Right atrium auricular region (tissue), 2 donors: ENCODE measurements around the gene SYNDIG1. TPM values are rescaled to one million over a fixed set of nuclear protein-coding genes. Genes with fewer than 3 reads are reported as not detected.

Source experiments
- DNase-seq: peaks from one replicate; pipeline ENCODE4 v3.0.0-alpha.2; 2019; ENCODE audit warnings: low spot score
- H3K27ac ChIP-seq, 2 donors: fragments of 200-600 bp; sonication (generic); 1 replicate in 1 of 2; 2 replicates in 1 of 2; pipeline ENCODE4 v1.5.1; 2016 to 2019
- H3K27me3 ChIP-seq, 2 donors: fragments of 200-600 bp; sonication (generic); one replicate each; pipeline versions ENCODE4 v1.5.1 to v1.6.0; 2017 to 2019
- H3K36me3 ChIP-seq: fragments of 200-600 bp; sonication (generic); one replicate; pipeline ENCODE4 v1.5.1; 2016
- H3K4me1 ChIP-seq, 2 donors: fragments of 200-600 bp; sonication (generic); one replicate each; pipeline versions ENCODE4 v1.5.1 to v1.6.0; 2017 to 2019
- H3K4me3 ChIP-seq, 2 donors: fragments of 200-600 bp; sonication (generic); 1 replicate in 1 of 2; 2 replicates in 1 of 2; pipeline ENCODE4 v1.5.1; 2017 to 2019; ENCODE audit warnings: mild to moderate bottlenecking in 1 of 2, moderate library complexity in 1 of 2
- H3K9me3 ChIP-seq, 2 donors: fragments of 200-600 bp; sonication (generic); one replicate each; pipeline ENCODE4 v1.5.1; 2019
- total RNA-seq, 2 donors: library from RNA; depleted of rRNA; stranded (reverse); fragments of >200 nt; gene quantifications; one replicate each; pipeline ENCODE4 v1.1.0, GENCODE V29; 2016
- TF ChIP-seq, protein P1 (sequence below), 2 donors: fragments of 200-600 bp; sonication (generic); IDR thresholded peaks; one replicate each; pipeline ENCODE4 v1.5.1; 2019; ENCODE audit warnings: antibody characterized with exemption in 2 of 2

The SYNDIG1 gene
- total RNA-seq, 2 donors from 2014 or later = 21.7 to 38.1 TPM

DNA sequence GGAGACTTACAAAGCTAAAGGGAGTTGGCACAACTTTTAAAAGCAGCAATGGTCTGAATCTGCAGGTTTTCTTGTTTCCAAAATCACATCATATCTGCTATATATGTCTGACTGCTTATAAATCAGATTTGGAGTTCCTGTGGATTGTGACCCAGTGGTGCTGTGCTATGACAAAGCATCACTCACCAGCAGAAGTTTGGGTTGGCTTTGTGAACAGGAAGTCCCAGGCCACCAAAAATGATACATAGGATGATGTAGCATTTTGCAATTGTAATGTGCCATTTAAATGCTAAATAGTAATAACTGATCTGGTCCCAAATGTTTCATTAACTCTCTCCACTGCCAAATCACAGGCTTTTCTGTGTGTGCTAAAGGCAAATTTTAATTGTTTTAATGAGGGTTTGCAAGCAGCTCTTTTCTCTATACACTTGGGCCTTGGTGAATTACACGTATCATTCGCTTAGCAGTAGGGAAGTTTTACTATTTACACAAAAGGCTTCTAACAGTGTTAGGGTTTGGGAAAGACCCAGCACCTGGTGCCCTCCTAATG lies 60.8 kb downstream of the SYNDIG1 start:
- Histone ChIP-seq H3K36me3 (no peaks in the 10 kb centered on the region), H3K9me3 (no peaks in the 10 kb centered on the region), H3K27ac (no peak overlapping the region), H3K4me3 (no peak overlapping the region), H3K27me3 (no peaks in the 10 kb centered on the region), H3K4me1 (no peaks in the 10 kb centered on the region)
- no peak for DNase-seq
- TF ChIP-seq, protein P1, sequence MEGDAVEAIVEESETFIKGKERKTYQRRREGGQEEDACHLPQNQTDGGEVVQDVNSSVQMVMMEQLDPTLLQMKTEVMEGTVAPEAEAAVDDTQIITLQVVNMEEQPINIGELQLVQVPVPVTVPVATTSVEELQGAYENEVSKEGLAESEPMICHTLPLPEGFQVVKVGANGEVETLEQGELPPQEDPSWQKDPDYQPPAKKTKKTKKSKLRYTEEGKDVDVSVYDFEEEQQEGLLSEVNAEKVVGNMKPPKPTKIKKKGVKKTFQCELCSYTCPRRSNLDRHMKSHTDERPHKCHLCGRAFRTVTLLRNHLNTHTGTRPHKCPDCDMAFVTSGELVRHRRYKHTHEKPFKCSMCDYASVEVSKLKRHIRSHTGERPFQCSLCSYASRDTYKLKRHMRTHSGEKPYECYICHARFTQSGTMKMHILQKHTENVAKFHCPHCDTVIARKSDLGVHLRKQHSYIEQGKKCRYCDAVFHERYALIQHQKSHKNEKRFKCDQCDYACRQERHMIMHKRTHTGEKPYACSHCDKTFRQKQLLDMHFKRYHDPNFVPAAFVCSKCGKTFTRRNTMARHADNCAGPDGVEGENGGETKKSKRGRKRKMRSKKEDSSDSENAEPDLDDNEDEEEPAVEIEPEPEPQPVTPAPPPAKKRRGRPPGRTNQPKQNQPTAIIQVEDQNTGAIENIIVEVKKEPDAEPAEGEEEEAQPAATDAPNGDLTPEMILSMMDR (IDR thresholded peaks at IDR 0.05) = no peak

DNA sequence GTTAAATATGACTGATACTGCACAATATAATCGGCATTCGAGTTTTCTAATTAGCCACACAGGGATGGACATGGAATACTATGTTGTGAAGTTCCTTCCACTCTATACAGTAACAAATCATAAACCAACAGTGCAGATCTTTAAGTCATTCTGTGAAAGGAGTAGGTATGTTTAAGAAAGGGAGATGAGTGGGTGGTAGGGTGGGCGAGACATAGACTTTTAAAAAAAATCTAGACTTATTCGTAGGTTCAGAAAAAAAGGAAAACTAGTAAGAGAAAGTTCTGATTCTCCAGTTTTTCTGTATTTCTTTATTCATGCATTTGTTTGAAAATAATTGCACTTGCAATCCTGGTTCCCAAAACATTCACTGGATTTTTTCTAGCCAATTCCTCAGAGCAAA lies 61.8 kb downstream of the SYNDIG1 start:
- Histone ChIP-seq H3K9me3 (no peaks in the 10 kb centered on the region), H3K4me1 (no peaks in the 10 kb centered on the region), H3K36me3 (no peaks in the 10 kb centered on the region), H3K27me3 (no peaks in the 10 kb centered on the region), H3K27ac (no peak overlapping the region), H3K4me3 (no peak overlapping the region)
- TF ChIP-seq, protein P1 (IDR thresholded peaks at IDR 0.05) = no peak
- no peak for DNase-seq

DNA sequence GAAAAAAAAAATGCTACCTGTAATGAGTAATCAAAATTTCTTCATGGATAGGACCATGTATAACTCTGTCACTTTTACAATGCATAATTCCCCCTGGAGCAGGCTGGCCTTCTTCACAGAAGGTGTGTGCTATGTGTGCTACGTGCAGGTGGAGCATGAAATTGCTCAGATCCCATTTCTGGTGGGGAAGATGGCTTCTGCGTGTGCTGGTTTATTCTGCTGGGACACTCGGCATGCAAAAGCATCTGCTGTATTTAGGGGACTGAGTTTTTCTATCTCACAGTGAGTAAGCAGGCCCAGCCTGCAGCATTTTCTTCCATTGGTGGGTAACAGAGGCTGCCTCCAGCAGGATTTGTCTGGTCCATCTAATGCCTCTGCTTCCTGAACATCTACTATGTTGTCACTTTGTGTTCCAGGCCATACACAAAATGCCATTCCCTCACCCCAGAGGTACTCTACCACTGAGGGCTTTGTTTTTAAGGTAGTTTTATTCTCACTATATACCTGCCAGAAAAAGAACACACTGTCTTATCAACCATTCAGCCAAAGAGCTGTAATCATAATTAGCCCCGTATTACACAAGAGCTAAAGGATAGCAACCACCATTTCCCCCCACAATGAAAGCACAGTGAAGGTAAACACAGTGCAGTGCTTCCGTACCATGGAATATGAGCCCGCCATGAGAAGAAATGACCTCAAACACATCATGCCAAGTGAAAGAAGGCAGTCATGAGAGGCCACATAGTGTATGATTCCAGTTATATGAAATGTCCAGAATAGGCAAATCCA lies 62.4 kb downstream of the SYNDIG1 start:
- no peak for DNase-seq
- no peaks in the 10 kb centered on the region for H3K27me3 ChIP-seq
- H3K36me3 ChIP-seq = no peaks in the 10 kb centered on the region
- no peaks in the 10 kb centered on the region for H3K9me3 ChIP-seq
- H3K4me1 ChIP-seq = no peaks in the 10 kb centered on the region
- H3K27ac ChIP-seq = no peak overlapping the region
- H3K4me3 ChIP-seq = no peak overlapping the region
- TF ChIP-seq, protein P1 (IDR thresholded peaks at IDR 0.05) = no peak

DNA sequence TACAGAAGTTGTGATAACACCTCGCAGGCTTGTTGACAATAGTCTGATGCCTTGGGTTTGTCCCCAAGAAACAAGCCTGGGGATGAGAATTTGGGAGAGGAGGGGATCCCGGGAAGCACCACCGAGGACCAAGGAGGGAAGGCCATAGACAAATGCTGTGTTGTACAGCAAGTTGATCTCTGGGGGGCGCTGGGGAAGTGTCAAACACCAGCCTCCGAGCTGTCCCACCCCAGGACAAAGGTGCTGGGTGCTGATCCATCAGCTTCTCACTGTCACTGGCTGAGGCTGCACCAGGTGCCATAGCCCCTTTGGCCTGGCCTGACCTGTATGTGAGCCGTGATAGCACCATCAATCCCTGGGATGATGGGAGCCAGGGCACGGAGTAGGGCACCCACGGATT lies 64.0 kb downstream of the SYNDIG1 start:
- no peaks in the 10 kb centered on the region for H3K36me3 ChIP-seq
- TF ChIP-seq, protein P1 (IDR thresholded peaks at IDR 0.05) = no peak
- H3K9me3 ChIP-seq = no peaks in the 10 kb centered on the region
- H3K4me3 ChIP-seq = no peak overlapping the region
- H3K27ac ChIP-seq = no peak overlapping the region
- no peaks in the 10 kb centered on the region for H3K27me3 ChIP-seq
- no peaks in the 10 kb centered on the region for H3K4me1 ChIP-seq
- no peak for DNase-seq

DNA sequence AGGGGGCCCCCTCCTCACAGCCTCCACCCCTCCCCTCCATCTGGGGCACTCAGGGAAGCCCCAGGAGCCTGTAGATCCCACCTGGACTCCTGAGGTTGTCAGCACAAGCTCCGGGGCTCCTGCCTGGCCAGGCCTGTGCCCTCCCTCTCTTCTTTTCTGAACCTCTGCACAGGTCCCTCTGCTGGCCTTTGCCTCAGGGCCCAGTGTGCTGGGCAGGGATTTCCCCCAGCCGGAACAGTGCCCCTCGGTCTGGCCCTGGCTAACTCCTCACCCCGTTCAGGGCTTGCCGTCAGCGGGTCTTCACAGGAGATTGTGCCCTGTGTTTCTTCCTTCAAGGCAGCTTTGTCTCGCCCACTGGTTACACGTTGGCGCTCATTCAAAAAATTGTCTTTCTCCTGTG lies 64.9 kb downstream of the SYNDIG1 start:
- TF ChIP-seq, protein P1 (IDR thresholded peaks at IDR 0.05) = no peak
- no peak for DNase-seq
- Histone ChIP-seq H3K27ac (no peak overlapping the region), H3K27me3 (no peaks in the 10 kb centered on the region), H3K4me3 (no peak overlapping the region), H3K4me1 (no peaks in the 10 kb centered on the region), H3K9me3 (no peaks in the 10 kb centered on the region), H3K36me3 (no peaks in the 10 kb centered on the region)
